HG02840 (cell line): ENCODE results near the gene EIF4B.
A peak's percentile ranks its signal among the peaks of the same experiment; 100 is the strongest.
"Not testable (repeated sequence)": the region's sequence is repeated elsewhere in the genome, so short reads cannot be mapped to it uniquely, and the experiment has no call there.

Source experiments
- ATAC-seq: cut with Tn5 transposase; IDR thresholded peaks from one replicate; pipeline ENCODE4 v1.9.1; 2021; ENCODE audit warnings: mild to moderate bottlenecking, moderate library complexity, moderate number of reproducible peaks; ENCODE audit not compliant: unreplicated experiment, low FRiP score

Gene EIF4B

GRCh38 chr12:52992699-52993557, 13.3 kb upstream of the EIF4B start:
- no peak for ATAC-seq

GRCh38 chr12:52993558-52993869, 12.7 kb upstream of the EIF4B start:
- ATAC-seq = no peak

- no peak for ATAC-seq
Observed at GRCh38 chr12:53004178-53004577, 2.1 kb upstream of the EIF4B start.

GRCh38 chr12:53004582-53004981, 1.7 kb upstream of the EIF4B start:
- no peak for ATAC-seq

GRCh38 chr12:53005215-53005985, 856 bp upstream of the EIF4B start:
- no peak for ATAC-seq

- peak; percentile 22 for ATAC-seq
Observed at GRCh38 chr12:53006810-53007309, 604 bp downstream of the EIF4B start.

- no peak for ATAC-seq
Observed at GRCh38 chr12:53007343-53007742, 1.1 kb downstream of the EIF4B start.

- not testable (repeated sequence) for ATAC-seq
Observed at GRCh38 chr12:53008760-53009159, 2.5 kb downstream of the EIF4B start.

- ATAC-seq = no peak
Observed at GRCh38 chr12:53010955-53011354, 4.7 kb downstream of the EIF4B start.

GRCh38 chr12:53011889-53012288, 5.6 kb downstream of the EIF4B start:
- no peak for ATAC-seq

- ATAC-seq = no peak
Observed at GRCh38 chr12:53012928-53013327, 6.7 kb downstream of the EIF4B start.

- ATAC-seq = no peak
Observed at GRCh38 chr12:53014709-53015108, 8.5 kb downstream of the EIF4B start.

GRCh38 chr12:53025250-53025649, 19.0 kb downstream of the EIF4B start:
- ATAC-seq = no peak

- ATAC-seq = not testable (repeated sequence)
Observed at GRCh38 chr12:53027014-53027413, 20.8 kb downstream of the EIF4B start.

- no peak for ATAC-seq
Observed at GRCh38 chr12:53031616-53032015, 25.4 kb downstream of the EIF4B start.

- ATAC-seq = not testable (repeated sequence)
Observed at GRCh38 chr12:53033832-53034231, 27.6 kb downstream of the EIF4B start.

- no peak for ATAC-seq
Observed at GRCh38 chr12:53034459-53034858, 28.2 kb downstream of the EIF4B start.

- ATAC-seq = no peak
Observed at GRCh38 chr12:53036802-53037201, 30.5 kb downstream of the EIF4B start.

GRCh38 chr12:53039851-53040250, 33.6 kb downstream of the EIF4B start:
- ATAC-seq = no peak

- no peak for ATAC-seq
Observed at GRCh38 chr12:53042607-53043454, 36.6 kb downstream of the EIF4B start.
